ENCODE results near the gene SMG1. TPM values are rescaled to one million over a fixed set of nuclear protein-coding genes. Genes with fewer than 3 reads are reported as not detected.

The SMG1 gene
- total and polyA plus RNA-seq, 2 of the 13 experiments (the other 11 are each of a cell fraction or from before 2014, with no cell fraction given) = 48.7 to 53.7 TPM

- TF ChIP-seq ZNF615 (CRISPR knock-in tag; IDR thresholded peaks at IDR 0.05; ENCODE audit: borderline replicate concordance) (peak; percentile 99), NFKBIZ (CRISPR knock-in tag; IDR thresholded peaks at IDR 0.05) (peak; percentile 98), DNMT3B (CRISPR knock-in tag; conservative IDR thresholded peaks at IDR 0.05) (peak; percentile 59; the same call in 1 of the 2 replicates), KLF9 (CRISPR knock-in tag; IDR thresholded peaks at IDR 0.05; ENCODE audit: low read depth) (peak; percentile 98), HNRNPH1 (optimal IDR thresholded peaks at IDR 0.05; ENCODE audit: low read depth, low read length) (peak; percentile 100), FOXC1 (CRISPR knock-in tag; IDR thresholded peaks at IDR 0.05; ENCODE audit: borderline replicate concordance) (peak; percentile 96), SMARCC2 (IDR thresholded peaks at IDR 0.05) (no peak), ARID5B (CRISPR knock-in tag; IDR thresholded peaks at IDR 0.05) (peak; percentile 81), RFXANK (CRISPR knock-in tag; IDR thresholded peaks at IDR 0.05) (peak; percentile 96), DDIT3 (CRISPR knock-in tag; IDR thresholded peaks at IDR 0.05) (peak; percentile 74; the same call in 1 of the 2 replicates), ZNF580 (CRISPR knock-in tag; IDR thresholded peaks at IDR 0.05; ENCODE audit: borderline replicate concordance, low read depth) (peak; percentile 99), ZNF784 (CRISPR knock-in tag; IDR thresholded peaks at IDR 0.05; ENCODE audit: borderline replicate concordance) (peak; percentile 90), KDM2A (CRISPR knock-in tag; IDR thresholded peaks at IDR 0.05; ENCODE audit: borderline replicate concordance, low read depth) (peak; percentile 100), ZHX2 (IDR thresholded peaks at IDR 0.05; ENCODE audit: low read depth) (peak; percentile 70; the same call in 1 of the 2 replicates), ZHX2 (CRISPR knock-in tag; IDR thresholded peaks at IDR 0.05; ENCODE audit: borderline replicate concordance) (peak; percentile 72), CSRNP2 (CRISPR knock-in tag; conservative IDR thresholded peaks at IDR 0.05; ENCODE audit: low read depth) (peak; percentile 98)
Measured at GRCh38 chr16:18801145-18801972, 124.8 kb downstream of the SMG1 start, which contains the start of gene ARL6IP1 (continued).
